OCI-LY7 (cell line): ENCODE data around the gene RLBP1.

ENCODE experiments used
- EZH2phosphoT487 ChIP-seq: fragments of 200-600 bp; sonication (generic); IDR thresholded peaks from 2 replicates; pipeline ENCODE4 v1.6.1; 2018; ENCODE audit warnings: low read depth, borderline replicate concordance, mild to moderate bottlenecking, mixed run types, antibody characterized with exemption, low read length, moderate library complexity, mixed read lengths
- TF ChIP-seq, protein P1 (sequence below): fragments of 200-600 bp; sonication (generic); conservative IDR thresholded peaks from 2 replicates; pipeline ENCODE4 v1.5.1; 2014; ENCODE audit warnings: mild to moderate bottlenecking, antibody characterized with exemption, low read length, moderate library complexity, mixed read lengths

DNA sequence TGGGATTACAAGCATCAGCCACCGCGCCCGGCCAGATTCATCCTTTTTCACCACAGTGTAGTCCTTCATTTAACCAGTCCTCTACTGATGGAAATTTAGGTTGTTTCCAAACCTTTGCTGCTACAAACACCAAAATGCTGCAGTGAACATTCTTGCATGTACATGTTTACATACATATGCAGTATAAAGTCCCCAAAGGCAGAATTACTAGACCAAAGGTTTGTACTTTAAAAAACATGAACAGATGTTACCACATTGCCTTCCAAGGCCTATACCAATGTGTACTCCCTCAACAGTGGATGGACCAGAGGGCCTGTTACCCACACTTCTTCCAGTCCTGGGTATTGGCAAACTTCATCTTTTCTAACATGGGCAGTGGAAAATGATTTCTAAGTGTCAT is 51.0 kb downstream of the RLBP1 start:
- TF ChIP-seq, protein P1, sequence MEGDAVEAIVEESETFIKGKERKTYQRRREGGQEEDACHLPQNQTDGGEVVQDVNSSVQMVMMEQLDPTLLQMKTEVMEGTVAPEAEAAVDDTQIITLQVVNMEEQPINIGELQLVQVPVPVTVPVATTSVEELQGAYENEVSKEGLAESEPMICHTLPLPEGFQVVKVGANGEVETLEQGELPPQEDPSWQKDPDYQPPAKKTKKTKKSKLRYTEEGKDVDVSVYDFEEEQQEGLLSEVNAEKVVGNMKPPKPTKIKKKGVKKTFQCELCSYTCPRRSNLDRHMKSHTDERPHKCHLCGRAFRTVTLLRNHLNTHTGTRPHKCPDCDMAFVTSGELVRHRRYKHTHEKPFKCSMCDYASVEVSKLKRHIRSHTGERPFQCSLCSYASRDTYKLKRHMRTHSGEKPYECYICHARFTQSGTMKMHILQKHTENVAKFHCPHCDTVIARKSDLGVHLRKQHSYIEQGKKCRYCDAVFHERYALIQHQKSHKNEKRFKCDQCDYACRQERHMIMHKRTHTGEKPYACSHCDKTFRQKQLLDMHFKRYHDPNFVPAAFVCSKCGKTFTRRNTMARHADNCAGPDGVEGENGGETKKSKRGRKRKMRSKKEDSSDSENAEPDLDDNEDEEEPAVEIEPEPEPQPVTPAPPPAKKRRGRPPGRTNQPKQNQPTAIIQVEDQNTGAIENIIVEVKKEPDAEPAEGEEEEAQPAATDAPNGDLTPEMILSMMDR = no peak
- no peak for TF ChIP-seq EZH2phosphoT487
